Caco-2 (cell line): Measurements from ENCODE around the gene CCL1. TPM values are rescaled to one million over a fixed set of nuclear protein-coding genes. Genes with fewer than 3 reads are reported as not detected.

Source experiments
- BruUV-seq: library from RNA; stranded (reverse); fragments of 400-500 nt; replicated peaks from 2 replicates; lab custom pipeline; 2021; lab: Mats Ljungman, UMichigan
- CTCF ChIA-PET: fragments of 300-600 bp; sonication (Branson Sonifier 250); formaldehyde crosslinking; loops from one replicate; lab custom pipeline; 2022; ENCODE audit warnings: antibody characterized with exemption; lab: Charles Lee
- POLR2A ChIA-PET: fragments of 300-600 bp; sonication (Branson Sonifier 250); formaldehyde crosslinking; loops from one replicate; lab custom pipeline; 2022; ENCODE audit warnings: antibody characterized with exemption; lab: Charles Lee
- DNase-seq, 2 experiments: peaks; one replicate each; pipeline versions ENCODE4 v3.0.0 to v3.0.0-alpha.2; 2020 to 2022
- H3K27me3 ChIP-seq: replicated peaks from 2 replicates; pipeline ENCODE4 v1.6.0; 2011; ENCODE audit warnings: low read length; ENCODE audit not compliant: control insufficient read depth, insufficient read depth
- H3K36me3 ChIP-seq: 2 replicates; pipeline ENCODE4 v1.5.1; 2011; ENCODE audit warnings: low read length; ENCODE audit not compliant: control insufficient read depth, insufficient read depth
- H3K4me1 ChIP-seq: fragments of 250-450 bp; sonication (Bioruptor Pico); 2 replicates; pipeline ENCODE4 v1.5.1; 2020; ENCODE audit warnings: mild to moderate bottlenecking
- H3K4me3 ChIP-seq: 2 replicates; pipeline ENCODE4 v1.5.1; 2011; ENCODE audit warnings: low read depth, mild to moderate bottlenecking, control low read depth, low read length
- H3K9me3 ChIP-seq: fragments of 250-450 bp; sonication (Bioruptor Pico); 2 replicates; pipeline ENCODE4 v1.5.1; 2020; ENCODE audit warnings: mild to moderate bottlenecking, moderate library complexity
- H3K27ac Mint-ChIP-seq: one replicate; pipeline ENCODE4 v1.8.0; 2022; ENCODE audit warnings: mixed read lengths; ENCODE audit not compliant: unreplicated experiment
- H3K27me3 Mint-ChIP-seq: one replicate; pipeline ENCODE4 v1.8.0; 2022; ENCODE audit warnings: mixed read lengths; ENCODE audit not compliant: insufficient read depth, unreplicated experiment
- H3K36me3 Mint-ChIP-seq: one replicate; pipeline ENCODE4 v1.8.0; 2022; ENCODE audit warnings: mild to moderate bottlenecking, mixed read lengths; ENCODE audit not compliant: insufficient read depth, unreplicated experiment
- H3K4me1 Mint-ChIP-seq: one replicate; pipeline ENCODE4 v1.8.0; 2022; ENCODE audit warnings: low read depth, mixed read lengths; ENCODE audit not compliant: unreplicated experiment
- H3K4me3 Mint-ChIP-seq: one replicate; pipeline ENCODE4 v1.8.0; 2022; ENCODE audit warnings: mild to moderate bottlenecking, moderate library complexity, mixed read lengths; ENCODE audit not compliant: unreplicated experiment
- H3K9me3 Mint-ChIP-seq: one replicate; pipeline ENCODE4 v1.8.0; 2022; ENCODE audit warnings: mixed read lengths; ENCODE audit not compliant: unreplicated experiment
- intact Hi-C: fragments of 100-400 bp; cut with micrococcal nuclease; formaldehyde crosslinking; loops from one replicate; pipeline ENCODE4 v1.10.0; 2022; ENCODE audit not compliant: unreplicated experiment
- total RNA-seq: library from RNA; stranded (reverse); gene quantifications from 2 replicates; pipeline ENCODE4 v1.2.3, GENCODE V29; 2022
- TF ChIP-seq, protein P1 (sequence below), 2 experiments: fragments of 200-600 bp in 1 of 2; IDR thresholded peaks; 1 replicate in 1 of 2; 2 replicates in 1 of 2; pipeline versions ENCODE4 v1.5.1 to v1.8.0; 2011 to 2022; ENCODE audit warnings: antibody characterized with exemption in 1 of 2, control low read depth in 1 of 2, inconsistent platforms in 1 of 2, low read depth in 1 of 2, low read length in 1 of 2, mild to moderate bottlenecking in 1 of 2, moderate library complexity in 1 of 2; ENCODE audit not compliant: insufficient read depth in 1 of 2, severe bottlenecking in 1 of 2, unreplicated experiment in 1 of 2

Gene CCL1
- total RNA-seq, 1 experiment from 2014 or later, result not detected

DNA sequence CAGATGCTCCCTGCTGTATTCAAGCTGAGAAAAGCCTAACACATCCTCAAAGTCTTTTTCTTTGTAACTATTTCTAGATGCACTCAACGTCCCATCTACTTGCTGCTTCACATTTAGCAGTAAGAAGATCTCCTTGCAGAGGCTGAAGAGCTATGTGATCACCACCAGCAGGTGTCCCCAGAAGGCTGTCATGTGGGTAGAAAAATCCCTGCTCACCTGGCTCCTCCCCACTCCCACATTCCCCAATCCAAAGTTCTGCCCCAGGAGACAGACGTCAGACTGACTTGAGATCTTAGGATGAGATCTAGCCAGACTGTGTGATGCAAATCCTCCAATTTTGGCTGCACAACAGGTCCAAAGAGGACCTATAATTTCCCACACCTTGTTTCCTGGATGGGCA is 5.6 kb downstream of the CCL1 start:
- no peak overlapping the region for H3K4me3 ChIP-seq
- no peaks in the 10 kb centered on the region for H3K27me3 Mint-ChIP-seq
- H3K27ac Mint-ChIP-seq, result no peak overlapping the region
- no peaks in the 10 kb centered on the region for H3K27me3 ChIP-seq
- no peaks in the 10 kb centered on the region for H3K9me3 ChIP-seq
- intact Hi-C loops, result no loop called here
- ChIA-PET POLR2A (no interaction called here), CTCF (interaction anchor here (0.6 to 1.0 kb wide), 3 partner anchors 11 to 605 kb away, joined by 3 read pairs; no protein-coding TSS in a partner anchor)
- no TSS peak for BruUV-seq
- TF ChIP-seq, protein P1, sequence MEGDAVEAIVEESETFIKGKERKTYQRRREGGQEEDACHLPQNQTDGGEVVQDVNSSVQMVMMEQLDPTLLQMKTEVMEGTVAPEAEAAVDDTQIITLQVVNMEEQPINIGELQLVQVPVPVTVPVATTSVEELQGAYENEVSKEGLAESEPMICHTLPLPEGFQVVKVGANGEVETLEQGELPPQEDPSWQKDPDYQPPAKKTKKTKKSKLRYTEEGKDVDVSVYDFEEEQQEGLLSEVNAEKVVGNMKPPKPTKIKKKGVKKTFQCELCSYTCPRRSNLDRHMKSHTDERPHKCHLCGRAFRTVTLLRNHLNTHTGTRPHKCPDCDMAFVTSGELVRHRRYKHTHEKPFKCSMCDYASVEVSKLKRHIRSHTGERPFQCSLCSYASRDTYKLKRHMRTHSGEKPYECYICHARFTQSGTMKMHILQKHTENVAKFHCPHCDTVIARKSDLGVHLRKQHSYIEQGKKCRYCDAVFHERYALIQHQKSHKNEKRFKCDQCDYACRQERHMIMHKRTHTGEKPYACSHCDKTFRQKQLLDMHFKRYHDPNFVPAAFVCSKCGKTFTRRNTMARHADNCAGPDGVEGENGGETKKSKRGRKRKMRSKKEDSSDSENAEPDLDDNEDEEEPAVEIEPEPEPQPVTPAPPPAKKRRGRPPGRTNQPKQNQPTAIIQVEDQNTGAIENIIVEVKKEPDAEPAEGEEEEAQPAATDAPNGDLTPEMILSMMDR (IDR thresholded peaks at IDR 0.05; ENCODE audit: insufficient read depth in 1 of 2, low read depth in 1 of 2, low read length in 1 of 2, severe bottlenecking in 1 of 2, unreplicated experiment in 1 of 2), result peak in 1 of 2 experiments; percentile 31
- peaks cover 11% of the 10 kb centered on the region; the same call in 1 of the 2 replicates for H3K4me1 ChIP-seq
- peaks cover 5% of the 10 kb centered on the region for H3K4me1 Mint-ChIP-seq
- no peaks in the 10 kb centered on the region for H3K36me3 Mint-ChIP-seq
- no peaks in the 10 kb centered on the region for H3K36me3 ChIP-seq
- H3K4me3 Mint-ChIP-seq, result no peak overlapping the region
- DNase-seq, result peak in 1 of 2 experiments; percentile 29
- no peaks in the 10 kb centered on the region for H3K9me3 Mint-ChIP-seq

- Mint-ChIP-seq H3K4me1 (peaks cover 5% of the 10 kb centered on the region), H3K27ac (no peak within 1 kb of the TSS), H3K27me3 (no peaks in the 10 kb centered on the region), H3K9me3 (no peaks in the 10 kb centered on the region), H3K4me3 (no peak within 1 kb of the TSS), H3K36me3 (no peaks in the 10 kb centered on the region)
- H3K4me1 ChIP-seq, result peaks cover 10% of the 10 kb centered on the region; the same call in 1 of the 2 replicates
- no peaks in the 10 kb centered on the region for H3K36me3 ChIP-seq
- POLR2A ChIA-PET, result no interaction called here
- H3K27me3 ChIP-seq, result no peaks in the 10 kb centered on the region
- no peaks in the 10 kb centered on the region for H3K9me3 ChIP-seq
- no TSS peak for BruUV-seq
- CTCF ChIA-PET, result interaction anchor here (0.9 kb wide), 1 partner anchor 156 kb away, joined by 3 read pairs; no protein-coding TSS in a partner anchor
- TF ChIP-seq, protein P1 (IDR thresholded peaks at IDR 0.05; ENCODE audit: insufficient read depth in 1 of 2, low read depth in 1 of 2, low read length in 1 of 2, severe bottlenecking in 1 of 2, unreplicated experiment in 1 of 2), result no peak
- intact Hi-C loops, result no loop called here
- no peak within 1 kb of the TSS for H3K4me3 ChIP-seq
- no peak for DNase-seq
Observed at GRCh38 chr17:34356194-34356593, 6.8 kb downstream of the CCL1 start, which contains the start of gene CCL13. Gene CCL13 (plus strand): TSS chr17:34356480. CDS start chr17:34356527, 47 bp downstream.

DNA sequence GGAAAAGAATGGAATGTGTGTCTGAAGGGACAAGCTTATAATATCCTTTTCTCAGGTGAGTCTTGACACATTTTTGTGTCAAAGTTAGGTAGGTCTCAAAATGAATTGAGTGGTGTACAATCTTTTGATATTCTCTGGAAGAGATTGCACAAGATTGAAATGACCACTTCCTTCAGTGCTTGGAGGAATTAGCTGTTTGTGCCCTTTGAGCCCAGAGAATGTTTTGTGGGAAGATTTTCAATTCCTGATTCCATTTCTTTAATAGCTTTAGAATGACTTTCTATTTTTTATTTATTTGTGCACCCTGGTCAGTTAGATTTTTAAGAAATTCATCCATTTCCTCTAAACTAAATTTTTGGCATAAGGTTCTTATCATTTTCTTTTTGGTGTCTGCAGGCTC is 8.4 kb downstream of the CCL1 start:
- Mint-ChIP-seq H3K9me3 (no peaks in the 10 kb centered on the region), H3K36me3 (no peaks in the 10 kb centered on the region), H3K4me3 (no peak overlapping the region), H3K27ac (no peak overlapping the region), H3K4me1 (no peaks in the 10 kb centered on the region), H3K27me3 (no peaks in the 10 kb centered on the region)
- CTCF ChIA-PET, result no interaction called here
- no peaks in the 10 kb centered on the region for H3K36me3 ChIP-seq
- intact Hi-C loops, result no loop called here
- H3K4me1 ChIP-seq, result no peaks in the 10 kb centered on the region
- no peaks in the 10 kb centered on the region for H3K9me3 ChIP-seq
- TF ChIP-seq, protein P1 (IDR thresholded peaks at IDR 0.05; ENCODE audit: insufficient read depth in 1 of 2, low read depth in 1 of 2, low read length in 1 of 2, severe bottlenecking in 1 of 2, unreplicated experiment in 1 of 2), result no peak
- no peak overlapping the region for H3K4me3 ChIP-seq
- POLR2A ChIA-PET, result no interaction called here
- BruUV-seq, result no TSS peak
- DNase-seq, result no peak
- H3K27me3 ChIP-seq, result no peaks in the 10 kb centered on the region
